GDM1 (cell line): ENCODE measurements around the gene PAF1.

Experiments used
- DNase-seq: peaks from one replicate; lab custom pipeline; 2025; lab: John Stamatoyannopoulos, UW

PAF1 gene

GRCh38 chr19:39390751-39391437 lies at the start of gene PAF1, which contains the start of gene MED29:
Gene PAF1 (minus strand): TSS chr19:39391106. CDS start chr19:39390864, 242 bp downstream.
Gene MED29 (plus strand): TSS chr19:39391378. CDS start chr19:39391423, 45 bp downstream.
- DNase-seq, result peak; percentile 99

- no peak for DNase-seq
Observed at GRCh38 chr19:39438270-39438934, 47.5 kb upstream of the PAF1 start.

- no peak for DNase-seq
Observed at GRCh38 chr19:39436350-39436716, 45.4 kb upstream of the PAF1 start.

GRCh38 chr19:39435499-39436349 lies 44.8 kb upstream of the PAF1 start, which contains the start of gene RPS16:
Gene RPS16 (minus strand): TSS chr19:39435949. CDS start chr19:39435895, 54 bp downstream.
- DNase-seq, result peak; percentile 98

GRCh38 chr19:39434123-39435076 lies 43.5 kb upstream of the PAF1 start:
- no peak for DNase-seq

- DNase-seq, result no peak
Observed at GRCh38 chr19:39433480-39434079, 42.7 kb upstream of the PAF1 start.

GRCh38 chr19:39432677-39433025 lies 41.7 kb upstream of the PAF1 start:
- no peak for DNase-seq

- no peak for DNase-seq
Observed at GRCh38 chr19:39430675-39431593, 40.0 kb upstream of the PAF1 start.

GRCh38 chr19:39428283-39429112 lies 37.6 kb upstream of the PAF1 start:
- no peak for DNase-seq

GRCh38 chr19:39427707-39428106 lies 36.8 kb upstream of the PAF1 start:
- no peak for DNase-seq

GRCh38 chr19:39426170-39426569 lies 35.3 kb upstream of the PAF1 start:
- DNase-seq, result no peak

GRCh38 chr19:39425744-39426143 lies 34.8 kb upstream of the PAF1 start:
- DNase-seq, result no peak

GRCh38 chr19:39424934-39425333 lies 34.0 kb upstream of the PAF1 start:
- DNase-seq, result no peak

- DNase-seq, result no peak
Observed at GRCh38 chr19:39423258-39424086, 32.6 kb upstream of the PAF1 start.

GRCh38 chr19:39422020-39422419 lies 31.1 kb upstream of the PAF1 start:
- no peak for DNase-seq

GRCh38 chr19:39420769-39421168 lies 29.9 kb upstream of the PAF1 start:
- no peak for DNase-seq

GRCh38 chr19:39419003-39419402 lies 28.1 kb upstream of the PAF1 start:
- no peak for DNase-seq
